K562 (cell line): ENCODE results near the gene WWP2. TPM values are rescaled to one million over a fixed set of nuclear protein-coding genes. Genes with fewer than 3 reads are reported as not detected.
A peak's percentile ranks its signal among the peaks of the same experiment; 100 is the strongest.

Source experiments
- AFF1 ChIP-seq, 2 experiments: fragments of 450-650 bp; IDR thresholded peaks; 2 replicates each; pipeline ENCODE4 v1.6.1; 2018; ENCODE audit warnings: mild to moderate bottlenecking in 2 of 2, low read depth in 1 of 2; ENCODE audit not compliant: partially characterized antibody in 2 of 2
- ELF4 ChIP-seq: fragments of 450-650 bp; formaldehyde crosslinking; IDR thresholded peaks from 2 replicates; pipeline ENCODE4 v1.4.0; 2022; ENCODE audit warnings: missing genetic modification characterization
- ETV6 ChIP-seq, 3 experiments: fragments of 150-350 bp in 1 of 3; sonication (generic) in 1 of 3; formaldehyde crosslinking in 1 of 3; IDR thresholded peaks; 2 replicates each; pipeline versions ENCODE4 v1.6.1 to v1.8.0; 2014 to 2022; ENCODE audit warnings: borderline replicate concordance in 2 of 3, low read depth in 2 of 3, antibody characterized with exemption in 1 of 3, low read length in 1 of 3, mild to moderate bottlenecking in 1 of 3, missing genetic modification reagents in 1 of 3
- KHSRP ChIP-seq: fragments of 450-650 bp; IDR thresholded peaks from 2 replicates; pipeline ENCODE4 v1.6.1; 2017
- MBD1 ChIP-seq: fragments of 250-450 bp; sonication (Bioruptor Pico); IDR thresholded peaks from 2 replicates; pipeline ENCODE4 v1.8.0; 2022; ENCODE audit warnings: inconsistent platforms
- MEIS2 ChIP-seq: fragments of 450-650 bp; IDR thresholded peaks from 2 replicates; pipeline ENCODE4 v1.6.1; 2014; ENCODE audit warnings: mild to moderate bottlenecking; ENCODE audit not compliant: partially characterized antibody
- NEUROD1 ChIP-seq: fragments of 150-350 bp; IDR thresholded peaks from 2 replicates; pipeline ENCODE4 v1.6.1; 2014; ENCODE audit warnings: borderline replicate concordance, low read length, low read depth; ENCODE audit not compliant: partially characterized antibody
- RBM17 ChIP-seq: fragments of 200-400 bp; formaldehyde crosslinking; IDR thresholded peaks from 2 replicates; pipeline ENCODE4 v1.6.1; 2017; ENCODE audit warnings: low read depth, mild to moderate bottlenecking, low read length, borderline replicate concordance
- RBM22 ChIP-seq: fragments of 200-400 bp; formaldehyde crosslinking; IDR thresholded peaks from 2 replicates; pipeline ENCODE4 v1.6.1; 2018; ENCODE audit warnings: low read length, low read depth; ENCODE audit not compliant: poor library complexity, severe bottlenecking
- RHOXF2B ChIP-seq: fragments of 250-450 bp; sonication (Bioruptor Pico); conservative IDR thresholded peaks from 2 replicates; pipeline ENCODE4 v1.5.1; 2021
- SETDB1 ChIP-seq: IDR thresholded peaks from one replicate; pipeline ENCODE4 v1.6.1; 2012; ENCODE audit warnings: low read length, control low read depth, inconsistent platforms
- SMARCA5 ChIP-seq: fragments of 450-650 bp; IDR thresholded peaks from 2 replicates; pipeline ENCODE4 v1.6.1; 2016
- SREBF2 ChIP-seq: sonication (generic); formaldehyde crosslinking; IDR thresholded peaks from 2 replicates; pipeline ENCODE4 v1.4.0; 2020; ENCODE audit warnings: mild to moderate bottlenecking, missing genetic modification reagents
- STAT5A ChIP-seq: IDR thresholded peaks from 2 replicates; pipeline ENCODE4 v1.6.1; 2012; ENCODE audit warnings: low read length, inconsistent platforms, borderline replicate concordance
- THRB ChIP-seq: fragments of 450-650 bp; formaldehyde crosslinking; conservative IDR thresholded peaks from 2 replicates; pipeline ENCODE4 v1.4.0; 2022; ENCODE audit warnings: mild to moderate bottlenecking, missing genetic modification characterization
- ZFX ChIP-seq: sonication (generic); formaldehyde crosslinking; IDR thresholded peaks from 2 replicates; pipeline ENCODE4 v1.8.0; 2022; ENCODE audit warnings: mild to moderate bottlenecking, missing genetic modification reagents, moderate library complexity
- ZNF384 ChIP-seq: IDR thresholded peaks from 2 replicates; pipeline ENCODE4 v1.6.1; 2012; ENCODE audit warnings: low read depth, low read length, improper control_type of control experiment
- ZNF431 ChIP-seq: sonication (generic); formaldehyde crosslinking; IDR thresholded peaks from 2 replicates; pipeline ENCODE4 v1.8.0; 2022; ENCODE audit warnings: mild to moderate bottlenecking, missing genetic modification reagents
- polyA plus RNA-seq, 8 experiments: library from polyadenylated mRNA; depleted of rRNA in 4 of 8; stranded (reverse) in 5 of 8; unstranded in 3 of 8; fragments of >200 nt; fragmentation: Nextera tagmentation in 2 of 8; fragmentation: Illumina TruSeq in 1 of 8; extraction: Ambion mirVana in 2 of 8; extraction: Trizol in 1 of 8; gene quantifications; 2 replicates each; pipeline versions ENCODE4 v1.2.1 to v1.2.3, GENCODE V29; 2011 to 2014; ENCODE audit warnings: inconsistent platforms in 1 of 8, missing spikeins in 1 of 8
- total RNA-seq, 7 experiments: library from RNA; depleted of rRNA in 6 of 7; stranded (reverse); fragments of >200 nt in 6 of 7; fragmentation: Illumina TruSeq in 2 of 7; extraction: Trizol in 2 of 7; gene quantifications; 2 replicates each; pipeline versions ENCODE4 v1.2.1 to v1.2.3, GENCODE V29; 2011 to 2021; ENCODE audit warnings: low replicate concordance in 1 of 7
- TF ChIP-seq, protein P1 (sequence below): IDR thresholded peaks from 3 replicates; pipeline ENCODE4 v1.6.1; 2011; ENCODE audit warnings: borderline replicate concordance, mild to moderate bottlenecking; ENCODE audit not compliant: insufficient read length, insufficient read depth

Gene WWP2
- total and polyA plus RNA-seq, 9 of the 15 experiments (the other 6 are each of a cell fraction or from before 2014, with no cell fraction given), result 1.9 to 34.4 (median 14.6) TPM

- TF ChIP-seq NEUROD1 (peak; percentile 50), RBM17 (no peak), MEIS2 (peak; percentile 2), ZNF384 (no peak), SMARCA5 (no peak), ZNF431 (CRISPR knock-in tag) (no peak), MBD1 (CRISPR knock-in tag) (no peak), AFF1 (IDR thresholded peaks at IDR 0.05; ENCODE audit: low read depth in 1 of 2, partially characterized antibody in 2 of 2) (peak; percentile 39 to 84), ELF4 (CRISPR knock-in tag) (no peak; the same call in 1 of the 2 replicates), ETV6 (IDR thresholded peaks at IDR 0.05; ENCODE audit: borderline replicate concordance in 1 of 2, low read depth in 2 of 2, low read length in 1 of 2) (no peak; a peak in 1 of 4 replicates), ETV6 (CRISPR knock-in tag; IDR thresholded peaks at IDR 0.05; ENCODE audit: borderline replicate concordance) (no peak), RHOXF2B (no peak), THRB (no peak), RBM22 (peak; percentile 99), ZFX (CRISPR knock-in tag) (peak; percentile 72), SREBF2 (CRISPR knock-in tag) (no peak), SETDB1 (no peak), STAT5A (no peak), KHSRP (no peak)
- TF ChIP-seq, protein P1, sequence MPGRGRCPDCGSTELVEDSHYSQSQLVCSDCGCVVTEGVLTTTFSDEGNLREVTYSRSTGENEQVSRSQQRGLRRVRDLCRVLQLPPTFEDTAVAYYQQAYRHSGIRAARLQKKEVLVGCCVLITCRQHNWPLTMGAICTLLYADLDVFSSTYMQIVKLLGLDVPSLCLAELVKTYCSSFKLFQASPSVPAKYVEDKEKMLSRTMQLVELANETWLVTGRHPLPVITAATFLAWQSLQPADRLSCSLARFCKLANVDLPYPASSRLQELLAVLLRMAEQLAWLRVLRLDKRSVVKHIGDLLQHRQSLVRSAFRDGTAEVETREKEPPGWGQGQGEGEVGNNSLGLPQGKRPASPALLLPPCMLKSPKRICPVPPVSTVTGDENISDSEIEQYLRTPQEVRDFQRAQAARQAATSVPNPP, result no peak
Observed at GRCh38 chr16:69726313-69727060, 35.6 kb upstream of the WWP2 start, which contains the start of gene NQO1 (continued).
